ENCODE data around the gene CCDC88A.

Gene CCDC88A

DNA sequence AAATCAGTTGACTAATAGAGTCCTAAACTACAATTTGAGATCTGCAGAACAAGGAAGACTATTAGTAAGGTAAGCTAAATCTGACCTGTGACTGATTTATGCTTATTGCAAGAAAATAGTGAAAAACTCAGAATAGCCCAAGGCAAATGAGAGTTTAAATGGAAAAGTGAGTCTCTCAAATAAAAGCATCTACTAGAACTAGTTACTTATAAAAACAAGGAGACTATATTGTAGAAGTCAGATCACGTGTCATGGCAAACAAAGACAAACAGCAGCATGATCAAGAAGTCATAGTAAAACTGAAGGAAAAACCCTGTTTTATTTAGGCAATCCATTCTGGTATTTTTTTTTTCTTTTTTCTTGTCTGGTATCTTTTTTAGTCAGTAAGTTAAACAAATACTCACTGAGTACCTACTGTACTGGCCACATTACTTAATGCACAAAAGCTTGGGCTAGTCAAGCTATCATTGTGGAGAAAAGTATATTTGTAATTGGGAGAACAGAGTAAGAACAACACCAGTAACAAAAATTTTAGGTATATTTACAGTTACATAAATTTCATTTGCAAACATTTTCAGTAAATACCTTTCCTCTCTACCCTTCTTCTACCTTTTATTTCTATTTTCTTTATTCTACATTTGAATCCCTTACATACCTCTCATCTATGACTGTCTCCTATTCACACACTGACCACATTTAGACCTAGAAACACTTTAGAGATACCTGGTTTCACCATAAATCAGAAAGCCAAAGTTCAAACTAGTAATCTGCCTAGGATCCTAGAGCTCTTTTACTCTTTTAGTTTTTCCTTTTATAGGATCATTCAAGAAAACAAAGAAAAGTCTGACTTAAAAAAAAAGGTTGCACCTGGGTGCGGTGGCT lies 23.7 kb downstream of the CCDC88A start:
- TF ChIP-seq POLR2AphosphoS5 (IDR thresholded peaks at IDR 0.05; ENCODE audit: low read depth, low read length) (no peak), TAF1 (IDR thresholded peaks at IDR 0.05; ENCODE audit: borderline replicate concordance, insufficient read depth, low read length) (no peak), SIN3A (IDR thresholded peaks at IDR 0.05; ENCODE audit: borderline replicate concordance, insufficient read depth, low read length) (no peak), FOXP2 (optimal IDR thresholded peaks at IDR 0.05; ENCODE audit: borderline replicate concordance, extremely low read depth, extremely low read length, insufficient read depth) (no peak)
- TF ChIP-seq, protein P1, sequence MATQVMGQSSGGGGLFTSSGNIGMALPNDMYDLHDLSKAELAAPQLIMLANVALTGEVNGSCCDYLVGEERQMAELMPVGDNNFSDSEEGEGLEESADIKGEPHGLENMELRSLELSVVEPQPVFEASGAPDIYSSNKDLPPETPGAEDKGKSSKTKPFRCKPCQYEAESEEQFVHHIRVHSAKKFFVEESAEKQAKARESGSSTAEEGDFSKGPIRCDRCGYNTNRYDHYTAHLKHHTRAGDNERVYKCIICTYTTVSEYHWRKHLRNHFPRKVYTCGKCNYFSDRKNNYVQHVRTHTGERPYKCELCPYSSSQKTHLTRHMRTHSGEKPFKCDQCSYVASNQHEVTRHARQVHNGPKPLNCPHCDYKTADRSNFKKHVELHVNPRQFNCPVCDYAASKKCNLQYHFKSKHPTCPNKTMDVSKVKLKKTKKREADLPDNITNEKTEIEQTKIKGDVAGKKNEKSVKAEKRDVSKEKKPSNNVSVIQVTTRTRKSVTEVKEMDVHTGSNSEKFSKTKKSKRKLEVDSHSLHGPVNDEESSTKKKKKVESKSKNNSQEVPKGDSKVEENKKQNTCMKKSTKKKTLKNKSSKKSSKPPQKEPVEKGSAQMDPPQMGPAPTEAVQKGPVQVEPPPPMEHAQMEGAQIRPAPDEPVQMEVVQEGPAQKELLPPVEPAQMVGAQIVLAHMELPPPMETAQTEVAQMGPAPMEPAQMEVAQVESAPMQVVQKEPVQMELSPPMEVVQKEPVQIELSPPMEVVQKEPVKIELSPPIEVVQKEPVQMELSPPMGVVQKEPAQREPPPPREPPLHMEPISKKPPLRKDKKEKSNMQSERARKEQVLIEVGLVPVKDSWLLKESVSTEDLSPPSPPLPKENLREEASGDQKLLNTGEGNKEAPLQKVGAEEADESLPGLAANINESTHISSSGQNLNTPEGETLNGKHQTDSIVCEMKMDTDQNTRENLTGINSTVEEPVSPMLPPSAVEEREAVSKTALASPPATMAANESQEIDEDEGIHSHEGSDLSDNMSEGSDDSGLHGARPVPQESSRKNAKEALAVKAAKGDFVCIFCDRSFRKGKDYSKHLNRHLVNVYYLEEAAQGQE (IDR thresholded peaks at IDR 0.05; ENCODE audit: insufficient read depth in 1 of 2, low read depth in 2 of 2, low read length in 2 of 2): no peak

DNA sequence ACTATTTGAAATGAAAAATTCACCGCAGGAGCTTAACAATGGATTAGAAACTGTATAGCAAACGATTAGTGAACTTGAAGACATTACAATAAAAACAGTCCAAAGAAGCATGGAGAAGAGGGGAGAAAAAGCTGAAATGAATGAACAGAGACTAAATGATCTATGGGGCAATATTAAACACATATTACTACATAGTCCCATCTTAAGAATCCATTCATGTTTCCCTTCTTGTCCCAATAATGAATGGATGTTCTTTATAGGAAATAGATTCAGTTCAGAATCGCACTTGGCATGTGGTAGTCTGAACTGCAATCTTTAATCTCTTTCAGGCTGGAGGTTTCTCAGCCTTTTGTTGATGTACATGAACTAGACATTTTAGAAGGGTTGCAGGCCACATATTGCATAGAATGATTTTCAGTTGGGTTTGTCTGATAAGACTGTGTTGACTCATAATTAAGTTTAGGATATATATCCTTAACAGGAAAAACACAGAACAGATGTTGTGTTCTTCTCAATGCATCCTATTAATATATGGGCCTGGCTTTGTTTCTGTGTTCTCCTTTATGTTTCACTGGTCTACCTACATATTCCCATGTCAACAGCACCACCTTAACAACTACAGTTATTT lies 27.9 kb downstream of the CCDC88A start:
- TF ChIP-seq SIN3A (IDR thresholded peaks at IDR 0.05; ENCODE audit: borderline replicate concordance, insufficient read depth, low read length) (no peak), FOXP2 (optimal IDR thresholded peaks at IDR 0.05; ENCODE audit: borderline replicate concordance, extremely low read depth, extremely low read length, insufficient read depth) (no peak), POLR2AphosphoS5 (IDR thresholded peaks at IDR 0.05; ENCODE audit: low read depth, low read length) (no peak), TAF1 (IDR thresholded peaks at IDR 0.05; ENCODE audit: borderline replicate concordance, insufficient read depth, low read length) (no peak)
- TF ChIP-seq, protein P1 (IDR thresholded peaks at IDR 0.05; ENCODE audit: insufficient read depth in 1 of 2, low read depth in 2 of 2, low read length in 2 of 2): no peak

DNA sequence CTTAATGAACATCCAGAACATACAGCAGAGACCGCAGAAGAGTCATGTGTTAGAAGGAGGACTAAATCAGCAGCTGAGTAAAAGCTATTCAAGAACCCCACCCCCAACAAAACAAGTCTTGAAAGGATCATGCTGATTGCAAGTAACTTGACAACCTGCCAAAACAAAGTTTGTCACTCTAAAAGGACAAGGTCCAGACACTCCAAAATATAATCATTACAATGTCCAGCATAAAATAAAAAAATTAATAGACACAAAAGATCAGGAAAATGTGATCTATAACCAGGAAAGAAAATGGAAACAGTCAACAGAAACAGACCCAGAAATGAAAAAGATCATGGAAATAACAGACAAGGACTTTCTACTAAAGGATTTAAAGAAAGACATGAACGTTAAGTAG lies 28.5 kb downstream of the CCDC88A start:
- no peak for TF ChIP-seq SIN3A (IDR thresholded peaks at IDR 0.05; ENCODE audit: borderline replicate concordance, insufficient read depth, low read length)
- TF ChIP-seq, protein P1 (IDR thresholded peaks at IDR 0.05; ENCODE audit: insufficient read depth in 1 of 2, low read depth in 2 of 2, low read length in 2 of 2): no peak
- TF ChIP-seq TAF1 (IDR thresholded peaks at IDR 0.05; ENCODE audit: borderline replicate concordance, insufficient read depth, low read length): no peak
- no peak for TF ChIP-seq FOXP2 (optimal IDR thresholded peaks at IDR 0.05; ENCODE audit: borderline replicate concordance, extremely low read depth, extremely low read length, insufficient read depth)
- no peak for TF ChIP-seq POLR2AphosphoS5 (IDR thresholded peaks at IDR 0.05; ENCODE audit: low read depth, low read length)

DNA sequence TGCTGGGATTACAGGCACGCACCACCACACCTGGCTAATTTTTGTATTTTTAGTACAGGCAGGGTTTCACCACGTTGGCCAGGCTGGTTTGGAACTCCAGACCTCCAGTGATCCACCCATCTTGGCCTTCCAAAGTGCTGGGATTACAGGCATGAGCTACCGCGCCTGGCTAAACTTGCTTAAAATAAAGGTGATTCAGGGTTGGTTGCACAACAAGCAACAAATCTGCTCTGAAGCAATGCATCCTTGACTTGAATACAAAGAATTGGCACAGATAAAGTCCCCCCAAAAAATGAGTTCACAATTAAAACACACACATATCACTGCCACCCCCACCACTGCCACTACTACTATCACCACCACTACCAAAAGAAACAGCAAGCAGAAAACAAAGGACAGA lies 34.9 kb downstream of the CCDC88A start:
- no peak for TF ChIP-seq POLR2AphosphoS5 (IDR thresholded peaks at IDR 0.05; ENCODE audit: low read depth, low read length)
- no peak for TF ChIP-seq FOXP2 (optimal IDR thresholded peaks at IDR 0.05; ENCODE audit: borderline replicate concordance, extremely low read depth, extremely low read length, insufficient read depth)
- TF ChIP-seq SIN3A (IDR thresholded peaks at IDR 0.05; ENCODE audit: borderline replicate concordance, insufficient read depth, low read length): no peak
- no peak for TF ChIP-seq TAF1 (IDR thresholded peaks at IDR 0.05; ENCODE audit: borderline replicate concordance, insufficient read depth, low read length)
- TF ChIP-seq, protein P1 (IDR thresholded peaks at IDR 0.05; ENCODE audit: insufficient read depth in 1 of 2, low read depth in 2 of 2, low read length in 2 of 2): no peak
